ENCODE measurements around the gene POTEF.
"Not testable (repeated sequence)": the region's sequence is repeated elsewhere in the genome, so short reads cannot be mapped to it uniquely, and the experiment has no call there.

The POTEF gene

GRCh38 chr2:130160131-130160530, 31.1 kb upstream of the POTEF start:
- H3K79me2 ChIP-seq (ENCODE audit: low read length), result no peaks in the 10 kb centered on the region
- no peaks in the 10 kb centered on the region for H3K27me3 ChIP-seq (replicated peaks; ENCODE audit: insufficient read depth, low read length)
- H3K4me3 ChIP-seq (ENCODE audit: low read length), result no peak overlapping the region
- no peak overlapping the region for H3K4me2 ChIP-seq (ENCODE audit: low read depth, low read length)
- no peaks in the 10 kb centered on the region for H3K36me3 ChIP-seq (replicated peaks; ENCODE audit: insufficient read depth, low read length)
- no peak overlapping the region for H3K9ac ChIP-seq (ENCODE audit: low read length)
- no peak for DNase-seq
- no peak overlapping the region for H3K27ac ChIP-seq (ENCODE audit: low read length)
- H3K4me1 ChIP-seq (ENCODE audit: low read length), result no peaks in the 10 kb centered on the region
- H3F3A ChIP-seq (ENCODE audit: insufficient read depth, low read length), result no peaks in the 10 kb centered on the region
- TF ChIP-seq EZH2phosphoT487 (IDR thresholded peaks at IDR 0.05; ENCODE audit: low read length) (no peak), CTCF (IDR thresholded peaks at IDR 0.05; ENCODE audit: low read length) (no peak), EZH2 (optimal IDR thresholded peaks at IDR 0.05; ENCODE audit: low read depth, low read length) (no peak)
- no peaks in the 10 kb centered on the region for H3K9me3 ChIP-seq (replicated peaks; ENCODE audit: insufficient read depth, low read length)
- H4K20me1 ChIP-seq (ENCODE audit: insufficient read depth, low read length), result no peaks in the 10 kb centered on the region
- no peaks in the 10 kb centered on the region for H3K9me2 ChIP-seq (replicated peaks; ENCODE audit: insufficient read depth, low read length)
- no peak overlapping the region for H2AFZ ChIP-seq (ENCODE audit: low read length)

GRCh38 chr2:130159376-130159775, 30.4 kb upstream of the POTEF start:
- H3K36me3 ChIP-seq (replicated peaks; ENCODE audit: insufficient read depth, low read length); H3K9me3 ChIP-seq (replicated peaks; ENCODE audit: insufficient read depth, low read length); H3K27me3 ChIP-seq (replicated peaks; ENCODE audit: insufficient read depth, low read length); H3K9ac ChIP-seq (ENCODE audit: low read length); H3K79me2 ChIP-seq (ENCODE audit: low read length); H3K9me2 ChIP-seq (replicated peaks; ENCODE audit: insufficient read depth, low read length); H2AFZ ChIP-seq (ENCODE audit: low read length); H3F3A ChIP-seq (ENCODE audit: insufficient read depth, low read length); H3K4me1 ChIP-seq (ENCODE audit: low read length); H4K20me1 ChIP-seq (ENCODE audit: insufficient read depth, low read length); H3K27ac ChIP-seq (ENCODE audit: low read length); DNase-seq; H3K4me3 ChIP-seq (ENCODE audit: low read length); H3K4me2 ChIP-seq (ENCODE audit: low read depth, low read length): not testable (repeated sequence)

- H3K4me2 ChIP-seq (ENCODE audit: low read depth, low read length), result no peak overlapping the region
- no peak overlapping the region for H3K4me3 ChIP-seq (ENCODE audit: low read length)
- no peaks in the 10 kb centered on the region for H3K36me3 ChIP-seq (replicated peaks; ENCODE audit: insufficient read depth, low read length)
- H3K79me2 ChIP-seq (ENCODE audit: low read length), result no peaks in the 10 kb centered on the region
- no peaks in the 10 kb centered on the region for H3K9me3 ChIP-seq (replicated peaks; ENCODE audit: insufficient read depth, low read length)
- H3F3A ChIP-seq (ENCODE audit: insufficient read depth, low read length), result no peaks in the 10 kb centered on the region
- no peak overlapping the region for H3K9ac ChIP-seq (ENCODE audit: low read length)
- no peaks in the 10 kb centered on the region for H3K9me2 ChIP-seq (replicated peaks; ENCODE audit: insufficient read depth, low read length)
- DNase-seq, result no peak
- TF ChIP-seq CTCF (IDR thresholded peaks at IDR 0.05; ENCODE audit: low read length), result no peak
- no peak for TF ChIP-seq EZH2phosphoT487 (IDR thresholded peaks at IDR 0.05; ENCODE audit: low read length)
- TF ChIP-seq EZH2 (optimal IDR thresholded peaks at IDR 0.05; ENCODE audit: low read depth, low read length), result no peak
- H3K4me1 ChIP-seq (ENCODE audit: low read length), result no peaks in the 10 kb centered on the region
- H4K20me1 ChIP-seq (ENCODE audit: insufficient read depth, low read length), result no peaks in the 10 kb centered on the region
- H3K27me3 ChIP-seq (replicated peaks; ENCODE audit: insufficient read depth, low read length), result no peaks in the 10 kb centered on the region
- no peak overlapping the region for H3K27ac ChIP-seq (ENCODE audit: low read length)
- H2AFZ ChIP-seq (ENCODE audit: low read length), result no peak overlapping the region
Measured at GRCh38 chr2:130158631-130159030, 29.6 kb upstream of the POTEF start.

- not testable (repeated sequence) for H2AFZ ChIP-seq (ENCODE audit: low read length); H3K9me3 ChIP-seq (replicated peaks; ENCODE audit: insufficient read depth, low read length); H4K20me1 ChIP-seq (ENCODE audit: insufficient read depth, low read length); H3K36me3 ChIP-seq (replicated peaks; ENCODE audit: insufficient read depth, low read length); H3F3A ChIP-seq (ENCODE audit: insufficient read depth, low read length); H3K27ac ChIP-seq (ENCODE audit: low read length); H3K4me3 ChIP-seq (ENCODE audit: low read length); H3K4me2 ChIP-seq (ENCODE audit: low read depth, low read length); H3K27me3 ChIP-seq (replicated peaks; ENCODE audit: insufficient read depth, low read length); H3K9ac ChIP-seq (ENCODE audit: low read length); DNase-seq; H3K4me1 ChIP-seq (ENCODE audit: low read length); H3K79me2 ChIP-seq (ENCODE audit: low read length); H3K9me2 ChIP-seq (replicated peaks; ENCODE audit: insufficient read depth, low read length)
Measured at GRCh38 chr2:130157825-130158514, 28.9 kb upstream of the POTEF start.

GRCh38 chr2:130157354-130157753, 28.3 kb upstream of the POTEF start:
- not testable (repeated sequence) for H3K9me2 ChIP-seq (replicated peaks; ENCODE audit: insufficient read depth, low read length); DNase-seq; H3K27me3 ChIP-seq (replicated peaks; ENCODE audit: insufficient read depth, low read length); H3K4me1 ChIP-seq (ENCODE audit: low read length); H2AFZ ChIP-seq (ENCODE audit: low read length); H3K9ac ChIP-seq (ENCODE audit: low read length); H3K4me3 ChIP-seq (ENCODE audit: low read length); H3K79me2 ChIP-seq (ENCODE audit: low read length); H4K20me1 ChIP-seq (ENCODE audit: insufficient read depth, low read length); H3F3A ChIP-seq (ENCODE audit: insufficient read depth, low read length); H3K36me3 ChIP-seq (replicated peaks; ENCODE audit: insufficient read depth, low read length); H3K4me2 ChIP-seq (ENCODE audit: low read depth, low read length); H3K27ac ChIP-seq (ENCODE audit: low read length); H3K9me3 ChIP-seq (replicated peaks; ENCODE audit: insufficient read depth, low read length)

Data from MM.1S (cell line).